ENCODE results near the gene SLC6A9. TPM values are rescaled to one million over a fixed set of nuclear protein-coding genes. Genes with fewer than 3 reads are reported as not detected.

The SLC6A9 gene
- total and polyA plus RNA-seq, 2 of the 8 experiments (the other 6 are each of a cell fraction or from before 2014, with no cell fraction given): 20.2 to 24.2 TPM

DNA sequence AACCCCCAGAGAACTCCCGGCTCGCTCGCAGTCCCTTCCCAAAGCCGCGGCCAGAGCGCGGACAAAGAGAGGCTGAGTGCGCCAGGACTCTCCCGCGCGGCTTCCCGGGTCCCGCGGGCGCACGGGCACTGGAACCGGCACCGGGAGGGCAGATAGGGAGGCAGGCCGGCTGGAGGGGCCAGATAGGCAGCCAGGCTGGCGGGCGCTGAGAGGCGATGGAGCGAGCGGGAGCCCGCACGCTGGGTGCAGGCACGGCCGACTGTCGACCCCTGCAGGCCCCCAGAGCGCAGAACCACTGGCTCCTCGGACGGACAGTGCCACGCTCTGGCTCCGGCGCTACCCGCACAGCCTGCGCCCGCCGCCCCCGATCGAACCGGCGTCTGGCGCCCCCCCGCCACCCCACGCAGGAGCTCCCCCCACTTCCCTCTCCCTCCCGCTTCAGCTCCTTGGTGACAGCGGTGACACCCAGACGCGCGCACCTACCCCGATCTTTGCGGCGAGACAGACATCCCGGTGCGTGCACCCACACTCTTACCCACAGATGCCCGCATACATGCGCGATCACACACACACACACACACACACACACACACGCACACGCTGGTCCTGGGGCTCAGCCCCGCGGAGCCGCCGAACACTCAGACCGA is 534 bp downstream of the SLC6A9 start (continued):
- TF ChIP-seq, protein P1, sequence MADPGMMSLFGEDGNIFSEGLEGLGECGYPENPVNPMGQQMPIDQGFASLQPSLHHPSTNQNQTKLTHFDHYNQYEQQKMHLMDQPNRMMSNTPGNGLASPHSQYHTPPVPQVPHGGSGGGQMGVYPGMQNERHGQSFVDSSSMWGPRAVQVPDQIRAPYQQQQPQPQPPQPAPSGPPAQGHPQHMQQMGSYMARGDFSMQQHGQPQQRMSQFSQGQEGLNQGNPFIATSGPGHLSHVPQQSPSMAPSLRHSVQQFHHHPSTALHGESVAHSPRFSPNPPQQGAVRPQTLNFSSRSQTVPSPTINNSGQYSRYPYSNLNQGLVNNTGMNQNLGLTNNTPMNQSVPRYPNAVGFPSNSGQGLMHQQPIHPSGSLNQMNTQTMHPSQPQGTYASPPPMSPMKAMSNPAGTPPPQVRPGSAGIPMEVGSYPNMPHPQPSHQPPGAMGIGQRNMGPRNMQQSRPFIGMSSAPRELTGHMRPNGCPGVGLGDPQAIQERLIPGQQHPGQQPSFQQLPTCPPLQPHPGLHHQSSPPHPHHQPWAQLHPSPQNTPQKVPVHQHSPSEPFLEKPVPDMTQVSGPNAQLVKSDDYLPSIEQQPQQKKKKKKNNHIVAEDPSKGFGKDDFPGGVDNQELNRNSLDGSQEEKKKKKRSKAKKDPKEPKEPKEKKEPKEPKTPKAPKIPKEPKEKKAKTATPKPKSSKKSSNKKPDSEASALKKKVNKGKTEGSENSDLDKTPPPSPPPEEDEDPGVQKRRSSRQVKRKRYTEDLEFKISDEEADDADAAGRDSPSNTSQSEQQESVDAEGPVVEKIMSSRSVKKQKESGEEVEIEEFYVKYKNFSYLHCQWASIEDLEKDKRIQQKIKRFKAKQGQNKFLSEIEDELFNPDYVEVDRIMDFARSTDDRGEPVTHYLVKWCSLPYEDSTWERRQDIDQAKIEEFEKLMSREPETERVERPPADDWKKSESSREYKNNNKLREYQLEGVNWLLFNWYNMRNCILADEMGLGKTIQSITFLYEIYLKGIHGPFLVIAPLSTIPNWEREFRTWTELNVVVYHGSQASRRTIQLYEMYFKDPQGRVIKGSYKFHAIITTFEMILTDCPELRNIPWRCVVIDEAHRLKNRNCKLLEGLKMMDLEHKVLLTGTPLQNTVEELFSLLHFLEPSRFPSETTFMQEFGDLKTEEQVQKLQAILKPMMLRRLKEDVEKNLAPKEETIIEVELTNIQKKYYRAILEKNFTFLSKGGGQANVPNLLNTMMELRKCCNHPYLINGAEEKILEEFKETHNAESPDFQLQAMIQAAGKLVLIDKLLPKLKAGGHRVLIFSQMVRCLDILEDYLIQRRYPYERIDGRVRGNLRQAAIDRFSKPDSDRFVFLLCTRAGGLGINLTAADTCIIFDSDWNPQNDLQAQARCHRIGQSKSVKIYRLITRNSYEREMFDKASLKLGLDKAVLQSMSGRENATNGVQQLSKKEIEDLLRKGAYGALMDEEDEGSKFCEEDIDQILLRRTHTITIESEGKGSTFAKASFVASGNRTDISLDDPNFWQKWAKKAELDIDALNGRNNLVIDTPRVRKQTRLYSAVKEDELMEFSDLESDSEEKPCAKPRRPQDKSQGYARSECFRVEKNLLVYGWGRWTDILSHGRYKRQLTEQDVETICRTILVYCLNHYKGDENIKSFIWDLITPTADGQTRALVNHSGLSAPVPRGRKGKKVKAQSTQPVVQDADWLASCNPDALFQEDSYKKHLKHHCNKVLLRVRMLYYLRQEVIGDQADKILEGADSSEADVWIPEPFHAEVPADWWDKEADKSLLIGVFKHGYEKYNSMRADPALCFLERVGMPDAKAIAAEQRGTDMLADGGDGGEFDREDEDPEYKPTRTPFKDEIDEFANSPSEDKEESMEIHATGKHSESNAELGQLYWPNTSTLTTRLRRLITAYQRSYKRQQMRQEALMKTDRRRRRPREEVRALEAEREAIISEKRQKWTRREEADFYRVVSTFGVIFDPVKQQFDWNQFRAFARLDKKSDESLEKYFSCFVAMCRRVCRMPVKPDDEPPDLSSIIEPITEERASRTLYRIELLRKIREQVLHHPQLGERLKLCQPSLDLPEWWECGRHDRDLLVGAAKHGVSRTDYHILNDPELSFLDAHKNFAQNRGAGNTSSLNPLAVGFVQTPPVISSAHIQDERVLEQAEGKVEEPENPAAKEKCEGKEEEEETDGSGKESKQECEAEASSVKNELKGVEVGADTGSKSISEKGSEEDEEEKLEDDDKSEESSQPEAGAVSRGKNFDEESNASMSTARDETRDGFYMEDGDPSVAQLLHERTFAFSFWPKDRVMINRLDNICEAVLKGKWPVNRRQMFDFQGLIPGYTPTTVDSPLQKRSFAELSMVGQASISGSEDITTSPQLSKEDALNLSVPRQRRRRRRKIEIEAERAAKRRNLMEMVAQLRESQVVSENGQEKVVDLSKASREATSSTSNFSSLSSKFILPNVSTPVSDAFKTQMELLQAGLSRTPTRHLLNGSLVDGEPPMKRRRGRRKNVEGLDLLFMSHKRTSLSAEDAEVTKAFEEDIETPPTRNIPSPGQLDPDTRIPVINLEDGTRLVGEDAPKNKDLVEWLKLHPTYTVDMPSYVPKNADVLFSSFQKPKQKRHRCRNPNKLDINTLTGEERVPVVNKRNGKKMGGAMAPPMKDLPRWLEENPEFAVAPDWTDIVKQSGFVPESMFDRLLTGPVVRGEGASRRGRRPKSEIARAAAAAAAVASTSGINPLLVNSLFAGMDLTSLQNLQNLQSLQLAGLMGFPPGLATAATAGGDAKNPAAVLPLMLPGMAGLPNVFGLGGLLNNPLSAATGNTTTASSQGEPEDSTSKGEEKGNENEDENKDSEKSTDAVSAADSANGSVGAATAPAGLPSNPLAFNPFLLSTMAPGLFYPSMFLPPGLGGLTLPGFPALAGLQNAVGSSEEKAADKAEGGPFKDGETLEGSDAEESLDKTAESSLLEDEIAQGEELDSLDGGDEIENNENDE (IDR thresholded peaks at IDR 0.05; ENCODE audit: insufficient replicate concordance, low read length): no peak
- TF ChIP-seq CBX8 (IDR thresholded peaks at IDR 0.05; ENCODE audit: borderline replicate concordance, low read depth, low read length): no peak
- no peak for TF ChIP-seq SIRT6 (IDR thresholded peaks at IDR 0.05; ENCODE audit: low read length)
- no peak for TF ChIP-seq CHD1 (IDR thresholded peaks at IDR 0.05; ENCODE audit: low read depth, low read length)
- TF ChIP-seq TAF7 (optimal IDR thresholded peaks at IDR 0.05; ENCODE audit: borderline replicate concordance, low read depth, low read length): peak; percentile 49
- TF ChIP-seq SIN3A (conservative IDR thresholded peaks at IDR 0.05 in 1 of 2, IDR thresholded peaks at IDR 0.05 in 1 of 2; ENCODE audit: low read depth in 1 of 2, low read length in 2 of 2): peak in 1 of 2 experiments; percentile 14; a peak in 2 of 4 replicates
- TF ChIP-seq, protein P2, sequence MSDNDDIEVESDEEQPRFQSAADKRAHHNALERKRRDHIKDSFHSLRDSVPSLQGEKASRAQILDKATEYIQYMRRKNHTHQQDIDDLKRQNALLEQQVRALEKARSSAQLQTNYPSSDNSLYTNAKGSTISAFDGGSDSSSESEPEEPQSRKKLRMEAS (IDR thresholded peaks at IDR 0.05): no peak; the same call in 1 of the 2 replicates
- no peak for TF ChIP-seq JUND (IDR thresholded peaks at IDR 0.05; ENCODE audit: low read length)
- TF ChIP-seq RFX5 (IDR thresholded peaks at IDR 0.05; ENCODE audit: borderline replicate concordance, low read depth, low read length): no peak

All from H1 (cell line).